OCI-LY7 (cell line): ENCODE measurements around the gene ABCC9.

Experiments
- EZH2phosphoT487 ChIP-seq: fragments of 200-600 bp; sonication (generic); IDR thresholded peaks from 2 replicates; pipeline ENCODE4 v1.6.1; 2018; ENCODE audit warnings: low read depth, borderline replicate concordance, mild to moderate bottlenecking, mixed run types, antibody characterized with exemption, low read length, moderate library complexity, mixed read lengths
- TF ChIP-seq, protein P1 (sequence below): fragments of 200-600 bp; sonication (generic); conservative IDR thresholded peaks from 2 replicates; pipeline ENCODE4 v1.5.1; 2014; ENCODE audit warnings: mild to moderate bottlenecking, antibody characterized with exemption, low read length, moderate library complexity, mixed read lengths

DNA sequence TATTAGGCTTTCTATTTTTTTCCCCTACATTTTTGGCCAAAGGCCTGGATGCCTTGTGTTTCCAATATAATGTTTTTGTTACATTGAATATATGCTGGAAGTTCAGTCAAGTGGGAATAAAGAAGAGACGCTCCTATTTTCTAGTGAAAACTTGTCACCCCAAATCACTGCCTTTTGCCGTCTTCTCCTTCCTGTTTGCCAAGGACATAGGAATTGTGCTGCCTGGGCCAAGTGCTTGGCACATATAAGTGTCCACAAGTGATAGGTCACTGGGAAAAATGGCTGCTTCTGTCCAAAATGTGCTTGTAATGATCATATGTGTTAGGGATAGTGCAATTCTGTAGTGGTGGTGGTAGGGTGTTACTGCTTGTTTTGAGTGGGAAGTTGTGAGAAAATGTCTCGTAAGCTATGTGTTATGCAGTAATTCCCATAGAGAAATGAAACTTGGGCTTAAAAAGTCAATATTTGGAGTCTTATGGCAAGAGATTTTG lies 155.1 kb downstream of the ABCC9 start:
- TF ChIP-seq, protein P1, sequence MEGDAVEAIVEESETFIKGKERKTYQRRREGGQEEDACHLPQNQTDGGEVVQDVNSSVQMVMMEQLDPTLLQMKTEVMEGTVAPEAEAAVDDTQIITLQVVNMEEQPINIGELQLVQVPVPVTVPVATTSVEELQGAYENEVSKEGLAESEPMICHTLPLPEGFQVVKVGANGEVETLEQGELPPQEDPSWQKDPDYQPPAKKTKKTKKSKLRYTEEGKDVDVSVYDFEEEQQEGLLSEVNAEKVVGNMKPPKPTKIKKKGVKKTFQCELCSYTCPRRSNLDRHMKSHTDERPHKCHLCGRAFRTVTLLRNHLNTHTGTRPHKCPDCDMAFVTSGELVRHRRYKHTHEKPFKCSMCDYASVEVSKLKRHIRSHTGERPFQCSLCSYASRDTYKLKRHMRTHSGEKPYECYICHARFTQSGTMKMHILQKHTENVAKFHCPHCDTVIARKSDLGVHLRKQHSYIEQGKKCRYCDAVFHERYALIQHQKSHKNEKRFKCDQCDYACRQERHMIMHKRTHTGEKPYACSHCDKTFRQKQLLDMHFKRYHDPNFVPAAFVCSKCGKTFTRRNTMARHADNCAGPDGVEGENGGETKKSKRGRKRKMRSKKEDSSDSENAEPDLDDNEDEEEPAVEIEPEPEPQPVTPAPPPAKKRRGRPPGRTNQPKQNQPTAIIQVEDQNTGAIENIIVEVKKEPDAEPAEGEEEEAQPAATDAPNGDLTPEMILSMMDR = no peak
- no peak for TF ChIP-seq EZH2phosphoT487
